RWPE2 (cell line): ENCODE measurements around the gene HOXB5.
A peak's percentile ranks its signal among the peaks of the same experiment; 100 is the strongest.

Experiments
- ATAC-seq: fragments of 200-7000 bp; cut with Tn5 transposase; 3 replicates; pipeline ENCODE4 v1.9.1; 2021; ENCODE audit warnings: low read depth
- DNase-seq: peaks from one replicate; pipeline ENCODE4 v3.0.0-alpha.2; 2020; ENCODE audit warnings: low spot score
- H3K27ac ChIP-seq: fragments of 450-650 bp; 2 replicates; pipeline ENCODE4 v1.5.1; 2017; ENCODE audit warnings: mild to moderate bottlenecking; ENCODE audit not compliant: poor library complexity, severe bottlenecking
- H3K27me3 ChIP-seq: fragments of 250-450 bp; sonication (Bioruptor Pico); 2 replicates; pipeline ENCODE4 v1.5.1; 2021; ENCODE audit warnings: mild to moderate bottlenecking, moderate library complexity; ENCODE audit not compliant: insufficient read depth, poor library complexity, severe bottlenecking
- H3K36me3 ChIP-seq: fragments of 250-450 bp; sonication (Bioruptor Pico); 2 replicates; pipeline ENCODE4 v1.5.1; 2020; ENCODE audit warnings: low read depth, mild to moderate bottlenecking, moderate library complexity
- H3K4me1 ChIP-seq: fragments of 250-450 bp; sonication (Bioruptor Pico); 2 replicates; pipeline ENCODE4 v1.5.1; 2021; ENCODE audit warnings: mild to moderate bottlenecking, moderate library complexity; ENCODE audit not compliant: insufficient read depth, poor library complexity, severe bottlenecking
- H3K4me3 ChIP-seq: fragments of 250-450 bp; sonication (Bioruptor Pico); 2 replicates; pipeline ENCODE4 v1.5.1; 2021; ENCODE audit warnings: mild to moderate bottlenecking, moderate library complexity; ENCODE audit not compliant: severe bottlenecking
- H3K9me3 ChIP-seq: fragments of 250-450 bp; sonication (Bioruptor Pico); 2 replicates; pipeline ENCODE4 v1.5.1; 2021; ENCODE audit warnings: mild to moderate bottlenecking, moderate library complexity; ENCODE audit not compliant: severe bottlenecking
- CTCF ChIP-seq: fragments of 450-650 bp; IDR thresholded peaks from one replicate; pipeline ENCODE4 v1.5.1; 2017; ENCODE audit warnings: mild to moderate bottlenecking, moderate library complexity; ENCODE audit not compliant: poor library complexity, severe bottlenecking

Gene HOXB5

GRCh38 chr17:48625495-48626244 lies 32.1 kb upstream of the HOXB5 start:
- peak overlapping the region; percentile 33 for H3K27ac ChIP-seq
- H3K36me3 ChIP-seq: no peaks in the 10 kb centered on the region
- peak overlapping the region; percentile 57 for H3K4me3 ChIP-seq
- no peaks in the 10 kb centered on the region for H3K4me1 ChIP-seq
- H3K9me3 ChIP-seq: no peaks in the 10 kb centered on the region
- DNase-seq (no peak), ATAC-seq (peak; percentile 83)
- peaks cover 61% of the 10 kb centered on the region for H3K27me3 ChIP-seq
- TF ChIP-seq CTCF: no peak

- peak overlapping the region; percentile 57 for H3K4me3 ChIP-seq
- DNase-seq (no peak), ATAC-seq (peak; percentile 23)
- H3K9me3 ChIP-seq: no peaks in the 10 kb centered on the region
- peaks cover 64% of the 10 kb centered on the region for H3K27me3 ChIP-seq
- no peaks in the 10 kb centered on the region for H3K4me1 ChIP-seq
- no peak for TF ChIP-seq CTCF
- no peaks in the 10 kb centered on the region for H3K36me3 ChIP-seq
- peak overlapping the region; percentile 33 for H3K27ac ChIP-seq
Measured at GRCh38 chr17:48624544-48625494, 31.2 kb upstream of the HOXB5 start.

GRCh38 chr17:48624118-48624517 lies 30.5 kb upstream of the HOXB5 start:
- no peak overlapping the region for H3K4me3 ChIP-seq
- peaks cover 68% of the 10 kb centered on the region for H3K27me3 ChIP-seq
- no peaks in the 10 kb centered on the region for H3K4me1 ChIP-seq
- TF ChIP-seq CTCF: no peak
- no peaks in the 10 kb centered on the region for H3K9me3 ChIP-seq
- H3K36me3 ChIP-seq: no peaks in the 10 kb centered on the region
- H3K27ac ChIP-seq: no peak overlapping the region
- DNase-seq: no peak
- ATAC-seq: no peak

- DNase-seq (no peak), ATAC-seq (no peak)
- no peak overlapping the region for H3K27ac ChIP-seq
- no peaks in the 10 kb centered on the region for H3K36me3 ChIP-seq
- no peaks in the 10 kb centered on the region for H3K9me3 ChIP-seq
- no peak for TF ChIP-seq CTCF
- no peaks in the 10 kb centered on the region for H3K4me1 ChIP-seq
- peaks cover 68% of the 10 kb centered on the region for H3K27me3 ChIP-seq
- H3K4me3 ChIP-seq: no peak overlapping the region
Measured at GRCh38 chr17:48623583-48623982, 30.0 kb upstream of the HOXB5 start.
